Karpas-422 (cell line): ENCODE results near the gene IFITM10. TPM values are rescaled to one million over a fixed set of nuclear protein-coding genes. Genes with fewer than 3 reads are reported as not detected.

ENCODE experiments used
- DNase-seq: peaks from one replicate; pipeline ENCODE4 v3.0.0-alpha.2; 2015
- H2AFZ ChIP-seq: fragments of 200-600 bp; sonication (generic); 2 replicates; pipeline ENCODE4 v1.6.1; 2014; ENCODE audit warnings: antibody characterized with exemption, low read length, mixed read lengths
- H3K27ac ChIP-seq: fragments of 200-600 bp; sonication (generic); 2 replicates; pipeline ENCODE4 v1.5.1; 2014; ENCODE audit warnings: mild to moderate bottlenecking, low read length, moderate library complexity
- H3K27me3 ChIP-seq: fragments of 200-600 bp; sonication (generic); 2 replicates; pipeline ENCODE4 v1.6.1; 2014; ENCODE audit warnings: low read length, mixed read lengths
- H3K36me3 ChIP-seq: fragments of 200-600 bp; sonication (generic); 2 replicates; pipeline ENCODE4 v1.6.1; 2014; ENCODE audit warnings: low read length, mixed read lengths; ENCODE audit not compliant: insufficient read depth
- H3K4me1 ChIP-seq: fragments of 200-600 bp; sonication (generic); 2 replicates; pipeline ENCODE4 v1.6.1; 2014; ENCODE audit warnings: mild to moderate bottlenecking, low read length, mixed read lengths
- H3K4me2 ChIP-seq: fragments of 200-600 bp; sonication (generic); 2 replicates; pipeline ENCODE4 v1.6.1; 2014; ENCODE audit warnings: low read length, low read depth, mild to moderate bottlenecking; ENCODE audit not compliant: poor library complexity, severe bottlenecking
- H3K4me3 ChIP-seq: fragments of 200-600 bp; sonication (generic); 2 replicates; pipeline ENCODE4 v1.5.1; 2014; ENCODE audit warnings: mild to moderate bottlenecking, antibody characterized with exemption, low read length, mixed read lengths
- H3K79me2 ChIP-seq: fragments of 200-600 bp; sonication (generic); 2 replicates; pipeline ENCODE4 v1.6.1; 2014; ENCODE audit warnings: mild to moderate bottlenecking, low read length, mixed read lengths
- H3K9ac ChIP-seq: fragments of 200-600 bp; sonication (generic); 2 replicates; pipeline ENCODE4 v1.6.0; 2014; ENCODE audit warnings: low read length
- H3K9me2 ChIP-seq: fragments of 200-600 bp; sonication (generic), shearing (Covaris generic); replicated peaks from 2 replicates; pipeline ENCODE4 v1.6.0; 2014; ENCODE audit warnings: mild to moderate bottlenecking, low read length, moderate library complexity; ENCODE audit not compliant: insufficient read depth
- H3K9me3 ChIP-seq: fragments of 300-700, 200-600 bp; sonication (generic); 2 replicates; pipeline ENCODE4 v1.6.1; 2014; ENCODE audit warnings: low read length, mixed read lengths
- H4K20me1 ChIP-seq: fragments of 200-600 bp; sonication (generic); 2 replicates; pipeline ENCODE4 v1.6.1; 2014; ENCODE audit warnings: mild to moderate bottlenecking, antibody characterized with exemption, low read length, low read depth; ENCODE audit not compliant: insufficient read depth
- total RNA-seq: library from RNA; depleted of rRNA; stranded (reverse); fragments of >200 nt; shearing (Covaris generic); gene quantifications from 2 replicates; pipeline ENCODE4 v1.2.3, GENCODE V29; 2014; ENCODE audit warnings: low replicate concordance

The IFITM10 gene
- total RNA-seq, 1 experiment from 2014 or later: not detected

GRCh38 chr11:1742371-1742770 lies 8.0 kb downstream of the IFITM10 start:
- Histone ChIP-seq H3K9me2 (no peaks in the 10 kb centered on the region), H4K20me1 (no peaks in the 10 kb centered on the region), H3K79me2 (no peaks in the 10 kb centered on the region), H3K27ac (no peak overlapping the region), H3K4me1 (no peaks in the 10 kb centered on the region), H3K4me2 (no peak overlapping the region), H3K9me3 (no peaks in the 10 kb centered on the region), H3K36me3 (no peaks in the 10 kb centered on the region), H3K27me3 (no peaks in the 10 kb centered on the region), H2AFZ (no peak overlapping the region), H3K4me3 (no peak overlapping the region), H3K9ac (no peak overlapping the region)
- DNase-seq: no peak

DNA sequence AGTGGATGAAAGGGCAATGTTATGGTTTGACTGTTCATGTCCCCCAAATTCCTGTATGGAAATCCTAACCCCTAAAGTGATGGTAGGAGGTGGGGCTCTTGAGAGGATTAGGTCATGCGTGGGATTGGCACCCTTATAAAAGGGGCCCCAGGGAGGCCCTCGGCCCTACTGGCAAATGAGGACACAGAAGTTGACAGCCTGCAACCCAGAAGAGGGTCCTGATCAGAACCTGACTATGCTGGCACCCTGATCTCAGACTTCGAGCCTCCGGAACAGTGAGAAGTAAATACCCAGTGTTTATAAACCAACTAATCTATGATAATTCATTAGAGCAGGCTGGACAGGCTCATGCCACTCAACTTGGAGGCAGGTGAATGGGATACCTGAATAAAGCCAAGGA lies 8.7 kb downstream of the IFITM10 start:
- H3K79me2 ChIP-seq: no peaks in the 10 kb centered on the region

DNA sequence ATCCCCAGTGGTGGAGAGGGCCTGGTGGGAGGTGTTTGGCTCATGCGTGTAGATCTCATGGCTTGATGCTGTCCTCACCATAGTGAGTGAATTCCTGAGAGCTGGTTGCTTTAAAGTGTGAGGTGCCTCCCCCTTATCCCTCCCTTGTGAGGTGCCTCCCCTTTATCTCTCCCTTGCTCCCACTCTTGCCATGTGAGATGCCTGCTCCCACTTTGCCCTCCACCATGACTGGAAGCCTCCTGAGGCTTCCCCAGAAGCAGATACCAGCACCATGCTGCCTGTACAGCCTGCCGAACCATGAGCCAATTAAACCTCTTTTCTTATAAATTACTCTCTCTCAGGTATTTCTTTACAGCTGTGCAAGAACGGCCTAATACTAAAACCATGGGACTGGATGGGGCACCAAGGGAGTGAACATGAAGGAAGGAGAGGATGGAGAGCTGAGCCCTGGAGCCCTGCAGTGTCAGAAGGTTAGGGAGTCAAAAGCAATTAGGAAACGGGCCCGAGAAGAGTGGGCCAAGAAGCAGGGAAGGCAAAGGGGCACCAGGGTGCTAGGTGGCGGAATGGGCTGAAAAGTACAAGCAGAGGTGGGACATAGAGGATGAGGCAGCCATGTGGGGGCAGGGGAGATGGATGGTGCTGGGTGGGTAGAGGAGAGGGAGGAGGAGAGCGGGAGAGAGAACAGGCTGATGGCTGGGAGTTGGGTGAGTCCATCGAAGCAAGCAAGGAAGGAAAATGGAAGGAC lies 9.4 kb downstream of the IFITM10 start:
- Histone ChIP-seq H3K27me3 (no peaks in the 10 kb centered on the region), H3K36me3 (no peaks in the 10 kb centered on the region), H3K79me2 (no peaks in the 10 kb centered on the region), H4K20me1 (no peaks in the 10 kb centered on the region), H3K9me3 (no peaks in the 10 kb centered on the region), H3K4me1 (no peaks in the 10 kb centered on the region), H3K4me3 (no peak overlapping the region), H3K27ac (no peak overlapping the region), H3K4me2 (no peak overlapping the region), H3K9ac (no peak overlapping the region), H3K9me2 (no peaks in the 10 kb centered on the region), H2AFZ (no peak overlapping the region)
- no peak for DNase-seq

More for the DNA sequence above, 8.7 kb downstream of the IFITM10 start:
- Histone ChIP-seq H4K20me1 (no peaks in the 10 kb centered on the region), H3K9me3 (no peaks in the 10 kb centered on the region), H2AFZ (no peak overlapping the region), H3K9me2 (no peaks in the 10 kb centered on the region), H3K4me2 (no peak overlapping the region), H3K27ac (no peak overlapping the region), H3K9ac (no peak overlapping the region), H3K4me3 (no peak overlapping the region), H3K36me3 (no peaks in the 10 kb centered on the region), H3K4me1 (no peaks in the 10 kb centered on the region), H3K27me3 (no peaks in the 10 kb centered on the region)
- DNase-seq: no peak

DNA sequence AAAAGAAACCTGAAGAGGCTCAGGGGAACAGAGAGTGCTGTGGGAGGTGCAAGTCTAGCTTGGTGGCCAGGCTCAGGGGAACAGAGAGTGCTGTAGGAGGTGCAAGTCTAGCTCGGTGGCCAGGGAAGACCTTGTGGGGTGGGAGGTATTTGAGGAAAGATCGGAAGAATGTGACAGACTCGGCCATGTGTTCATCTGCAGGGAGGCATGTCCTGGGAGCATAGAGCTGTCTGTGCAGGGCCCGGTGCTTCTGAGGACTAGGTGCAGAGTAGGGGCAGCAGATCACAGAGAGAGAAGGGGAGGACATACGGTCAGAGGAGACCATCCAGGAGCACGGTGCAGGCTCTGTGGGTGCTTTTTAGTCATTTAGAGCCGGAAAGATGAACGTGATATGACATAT lies 10.8 kb downstream of the IFITM10 start:
- DNase-seq: no peak
- Histone ChIP-seq H3K4me2 (no peak overlapping the region), H3K27me3 (no peaks in the 10 kb centered on the region)

DNA sequence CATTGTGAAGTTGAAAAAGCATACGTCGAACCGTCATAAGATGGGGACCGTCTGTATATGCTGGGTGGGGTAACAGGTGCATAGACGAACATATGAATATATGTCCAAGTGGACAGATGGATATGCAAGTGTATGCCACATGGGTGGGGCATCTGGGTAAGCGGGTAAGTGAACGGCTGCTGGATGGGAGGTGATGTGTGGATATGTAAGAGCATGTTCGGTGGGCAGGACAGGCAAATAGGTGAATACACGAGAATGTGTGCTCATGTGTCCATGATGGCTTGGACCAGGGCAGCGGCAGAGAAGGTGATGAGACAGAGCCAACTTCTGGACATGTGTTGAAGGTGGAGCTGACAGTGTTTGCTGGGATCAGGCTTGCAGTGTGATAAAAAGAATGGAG lies 12.0 kb downstream of the IFITM10 start:
- H3K9me2 ChIP-seq: no peaks in the 10 kb centered on the region
- H3K27ac ChIP-seq: no peak overlapping the region
- no peaks in the 10 kb centered on the region for H3K9me3 ChIP-seq
- no peaks in the 10 kb centered on the region for H3K27me3 ChIP-seq
- H3K9ac ChIP-seq: no peak overlapping the region
- no peak overlapping the region for H3K4me3 ChIP-seq
- no peak overlapping the region for H2AFZ ChIP-seq
- no peak for DNase-seq
- H4K20me1 ChIP-seq: no peaks in the 10 kb centered on the region
- no peaks in the 10 kb centered on the region for H3K79me2 ChIP-seq
- no peaks in the 10 kb centered on the region for H3K36me3 ChIP-seq
- H3K4me1 ChIP-seq: no peaks in the 10 kb centered on the region
- no peak overlapping the region for H3K4me2 ChIP-seq

More for the DNA sequence above, 10.8 kb downstream of the IFITM10 start:
- H4K20me1 ChIP-seq: no peaks in the 10 kb centered on the region
- H3K4me1 ChIP-seq: no peaks in the 10 kb centered on the region
- H2AFZ ChIP-seq: no peak overlapping the region
- H3K36me3 ChIP-seq: no peaks in the 10 kb centered on the region
- no peak overlapping the region for H3K9ac ChIP-seq
- H3K9me2 ChIP-seq: no peaks in the 10 kb centered on the region
- H3K4me3 ChIP-seq: no peak overlapping the region
- no peaks in the 10 kb centered on the region for H3K79me2 ChIP-seq
- H3K27ac ChIP-seq: no peak overlapping the region
- no peaks in the 10 kb centered on the region for H3K9me3 ChIP-seq

DNA sequence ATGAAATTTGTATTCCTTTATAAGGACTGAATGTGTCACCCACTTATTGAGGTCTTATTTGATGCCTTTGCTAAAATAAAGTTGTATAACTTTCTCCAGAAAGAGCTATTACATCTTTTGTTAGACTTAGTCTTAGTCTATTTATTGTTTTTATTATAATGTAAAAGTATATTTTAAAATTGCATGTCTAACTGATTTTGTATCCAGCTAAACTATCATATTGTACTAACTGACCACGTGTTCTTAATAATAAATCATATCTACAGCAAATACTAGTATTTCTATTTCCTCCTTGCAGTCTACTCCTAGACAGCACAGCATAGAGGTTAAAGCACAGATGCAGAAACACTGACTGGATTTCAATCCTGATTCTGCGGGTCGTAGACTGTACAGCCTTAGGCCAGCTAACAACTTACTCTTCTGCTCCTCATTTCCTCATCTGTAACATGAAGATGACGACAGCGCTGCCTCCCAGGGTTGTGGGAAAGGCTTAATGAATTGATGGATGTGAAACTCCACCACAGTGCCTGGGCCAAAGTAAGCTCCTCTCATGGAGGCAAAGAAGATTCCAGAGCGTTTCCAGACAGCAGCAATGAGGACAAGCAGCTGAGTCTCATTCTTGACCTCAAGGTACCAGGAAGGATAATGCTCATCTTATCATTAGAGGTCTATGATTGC lies 13.2 kb downstream of the IFITM10 start:
- Histone ChIP-seq H3K27me3 (no peaks in the 10 kb centered on the region), H2AFZ (no peak overlapping the region), H3K79me2 (no peaks in the 10 kb centered on the region), H4K20me1 (no peaks in the 10 kb centered on the region), H3K4me2 (no peak overlapping the region), H3K4me1 (no peaks in the 10 kb centered on the region), H3K9ac (no peak overlapping the region), H3K9me2 (no peaks in the 10 kb centered on the region), H3K4me3 (no peak overlapping the region), H3K36me3 (no peaks in the 10 kb centered on the region), H3K9me3 (no peaks in the 10 kb centered on the region), H3K27ac (no peak overlapping the region)
- no peak for DNase-seq

DNA sequence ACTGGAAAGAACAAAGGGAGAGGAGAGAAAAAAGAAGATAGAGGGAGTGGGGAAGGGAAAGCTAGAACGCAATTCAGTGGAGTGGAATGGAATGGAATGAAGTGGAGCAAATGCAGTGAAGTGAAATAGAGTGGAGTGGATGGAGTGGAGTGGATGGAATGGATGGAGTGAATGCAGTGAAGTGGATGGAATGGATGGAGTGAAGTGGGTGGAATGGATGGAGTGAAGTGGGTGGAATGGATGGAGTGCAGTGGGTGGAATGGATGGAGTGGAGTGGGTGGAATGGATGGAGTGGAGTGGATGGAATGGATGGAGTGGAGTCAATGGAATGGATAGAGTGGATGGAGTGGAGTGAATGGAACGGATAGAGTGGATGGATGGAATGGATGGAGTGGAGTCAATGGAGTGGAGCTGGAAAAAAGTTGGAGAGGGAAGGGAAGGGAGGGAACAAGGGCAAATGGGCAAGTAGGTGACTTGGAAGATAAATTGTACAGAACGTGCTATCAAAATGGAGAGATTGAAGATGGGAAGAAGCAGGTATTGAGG lies 13.9 kb downstream of the IFITM10 start:
- Histone ChIP-seq H3K4me1 (no peaks in the 10 kb centered on the region), H4K20me1 (no peaks in the 10 kb centered on the region), H3K27me3 (no peaks in the 10 kb centered on the region), H2AFZ (no peak overlapping the region), H3K79me2 (no peaks in the 10 kb centered on the region), H3K4me2 (no peak overlapping the region), H3K9ac (no peak overlapping the region), H3K4me3 (no peak overlapping the region), H3K27ac (no peak overlapping the region), H3K9me3 (no peaks in the 10 kb centered on the region), H3K36me3 (no peaks in the 10 kb centered on the region), H3K9me2 (no peaks in the 10 kb centered on the region)
- DNase-seq: no peak

DNA sequence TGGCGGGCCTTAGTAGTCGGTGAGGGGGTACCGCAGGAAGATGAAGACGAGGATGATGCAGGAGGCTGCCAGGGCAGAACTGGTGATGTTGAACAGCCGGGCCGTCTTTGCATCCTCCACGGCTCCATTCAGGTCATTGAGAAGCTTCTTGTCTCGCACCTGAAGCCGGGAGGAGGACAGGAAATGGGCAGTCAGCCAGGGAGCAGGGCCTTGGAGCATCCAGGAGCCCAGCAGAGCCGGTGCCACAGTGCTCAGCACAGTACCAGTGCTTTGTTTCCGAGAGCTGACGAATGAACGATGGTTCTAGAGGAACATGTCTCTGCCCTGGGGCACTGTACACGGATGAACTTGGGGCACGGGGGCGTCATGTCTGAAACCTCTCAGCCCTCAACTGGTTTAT lies 15.1 kb downstream of the IFITM10 start:
- no peaks in the 10 kb centered on the region for H3K27me3 ChIP-seq

More for the DNA sequence above, 15.1 kb downstream of the IFITM10 start:
- Histone ChIP-seq H3K36me3 (no peaks in the 10 kb centered on the region), H3K4me3 (no peak overlapping the region), H3K4me1 (no peaks in the 10 kb centered on the region), H3K27ac (no peak overlapping the region), H3K9me3 (no peaks in the 10 kb centered on the region), H3K79me2 (no peaks in the 10 kb centered on the region), H3K9me2 (no peaks in the 10 kb centered on the region), H2AFZ (no peak overlapping the region), H3K4me2 (no peak overlapping the region), H3K9ac (no peak overlapping the region), H4K20me1 (no peaks in the 10 kb centered on the region)
- no peak for DNase-seq
